GM21529 (cell line): Measurements from ENCODE around the gene FBXL16.

Experiments used
- ATAC-seq: cut with Tn5 transposase; IDR thresholded peaks from one replicate; pipeline ENCODE4 v1.9.1; 2021; ENCODE audit not compliant: unreplicated experiment

The FBXL16 gene

GRCh38 chr16:645852-646678 is 59.5 kb downstream of the FBXL16 start:
- no peak for ATAC-seq

- ATAC-seq: no peak
These were observed 61.0 kb downstream of the FBXL16 start for GRCh38 chr16:644556-644955.

GRCh38 chr16:643050-643368 is 62.6 kb downstream of the FBXL16 start:
- ATAC-seq: no peak
